HG02642 (cell line): ENCODE measurements around the gene LINC00237.

ENCODE experiments used
- ATAC-seq: cut with Tn5 transposase; IDR thresholded peaks from one replicate; pipeline ENCODE4 v1.9.1; 2021; ENCODE audit warnings: mild to moderate bottlenecking; ENCODE audit not compliant: unreplicated experiment, poor library complexity

Gene LINC00237

DNA sequence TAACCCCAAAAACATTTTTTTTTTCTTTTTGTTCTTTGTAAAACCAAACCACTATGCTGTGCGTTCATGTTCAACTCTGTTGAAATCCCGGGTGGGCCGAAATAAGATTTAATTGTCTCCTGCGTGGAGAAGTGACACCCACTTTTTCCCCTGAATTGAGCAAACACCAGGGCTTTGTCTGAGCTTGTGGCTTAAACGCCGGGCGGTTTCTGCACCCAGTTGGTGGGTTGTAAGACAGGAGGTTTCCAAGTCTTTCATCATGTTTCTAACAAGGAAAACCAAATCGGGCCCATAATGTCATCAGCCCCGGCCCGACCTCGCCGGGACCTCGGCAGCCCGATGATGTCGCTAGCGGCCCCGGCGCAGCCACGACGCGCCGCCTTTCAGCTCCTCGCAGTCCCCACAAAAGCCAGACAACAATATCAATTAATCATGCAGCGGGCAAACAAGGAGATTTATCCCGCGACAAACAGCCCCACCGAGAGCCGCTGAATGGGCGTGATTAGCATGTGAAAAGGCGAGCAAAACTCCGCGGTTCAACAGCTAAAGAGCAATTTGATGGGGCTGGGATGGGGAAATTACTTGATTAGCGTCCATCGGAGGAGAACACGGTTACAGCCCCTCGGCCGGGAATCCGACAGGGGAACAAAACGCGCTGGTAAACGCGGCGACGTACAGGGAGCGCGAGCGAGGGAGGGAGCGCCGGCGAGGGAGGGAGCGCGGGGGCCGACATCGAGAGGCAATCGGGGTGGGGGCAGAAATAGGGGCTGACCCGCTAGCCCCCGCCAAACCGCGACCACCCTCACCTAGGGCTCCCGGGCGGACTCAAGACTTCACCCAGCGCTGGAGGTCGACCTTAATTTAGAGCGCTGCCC, 5.3 kb downstream of the LINC00237 start:
- no peak for ATAC-seq

GRCh38 chr20:21099751-21100577, 6.2 kb downstream of the LINC00237 start:
- no peak for ATAC-seq

DNA sequence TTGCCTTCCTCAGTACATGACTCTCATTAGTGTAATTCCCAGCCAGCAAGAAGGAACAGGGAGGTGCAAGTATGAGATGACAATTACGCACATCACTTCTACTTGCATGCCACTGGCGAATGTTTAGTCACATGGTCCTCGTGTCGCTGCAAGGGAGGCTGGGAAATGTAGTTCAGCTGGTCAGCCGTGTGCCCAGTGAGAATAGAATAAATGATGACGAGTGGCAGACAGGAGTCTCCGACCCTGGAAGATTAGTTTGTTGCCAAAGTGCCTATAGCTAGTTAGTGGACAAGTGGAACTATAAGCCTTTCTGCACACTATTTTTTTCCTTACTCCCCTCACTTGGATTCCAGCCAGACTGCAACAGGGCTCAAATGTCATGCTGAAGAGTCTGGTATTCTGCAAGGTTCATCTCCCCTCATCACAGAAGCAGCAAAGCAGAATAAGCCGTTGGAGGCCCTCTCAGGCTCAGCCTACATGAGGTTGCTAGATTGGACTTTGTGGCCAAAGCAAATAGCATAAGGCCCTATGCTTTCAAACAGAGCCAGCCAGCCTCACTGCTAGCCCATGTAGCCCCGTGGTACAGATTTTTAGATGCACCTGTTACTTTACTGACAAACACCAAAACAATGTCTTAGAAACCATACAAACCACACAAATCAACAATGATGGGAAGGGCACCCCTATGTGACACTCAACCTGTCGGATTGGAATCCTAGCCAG, 9.7 kb downstream of the LINC00237 start:
- ATAC-seq: no peak

DNA sequence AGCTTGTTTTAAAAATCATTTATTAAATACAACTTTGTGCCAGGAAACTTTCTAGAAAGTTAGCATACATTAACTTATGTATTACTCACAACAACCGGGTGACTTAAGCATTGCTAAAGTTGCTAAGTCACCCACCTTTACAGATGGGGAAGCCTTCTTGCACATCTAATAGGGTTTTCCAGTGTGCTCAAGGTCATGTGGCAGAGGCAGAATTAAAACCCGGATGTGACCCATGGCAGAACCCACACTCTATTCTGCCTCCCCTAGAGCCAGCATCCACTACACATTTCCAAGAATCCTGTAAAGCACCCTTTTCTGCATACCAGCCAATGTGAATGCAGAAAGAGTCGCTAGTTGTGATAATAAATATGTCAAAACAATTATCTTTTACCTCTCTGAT, 13.4 kb downstream of the LINC00237 start:
- ATAC-seq: no peak

DNA sequence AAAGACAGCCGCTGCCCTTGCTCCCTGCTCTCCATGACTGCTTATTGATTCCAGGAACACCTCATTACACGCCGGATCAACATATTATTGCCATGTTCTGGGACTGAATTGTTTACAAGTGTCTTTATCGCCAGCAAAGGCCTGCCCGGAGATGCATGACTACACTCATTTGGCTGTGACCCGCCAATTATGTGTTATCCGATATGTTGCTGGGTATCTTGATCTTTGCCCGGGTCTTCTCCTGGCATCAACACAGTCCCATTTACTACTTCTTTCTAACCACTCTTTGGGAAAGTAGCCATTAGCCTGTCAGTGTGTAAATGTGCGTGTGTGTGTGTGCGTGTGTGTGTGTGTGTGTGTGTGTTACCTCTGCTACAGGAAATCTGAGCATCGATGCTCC, 15.4 kb downstream of the LINC00237 start:
- no peak for ATAC-seq

GRCh38 chr20:21090111-21090618, 16.0 kb downstream of the LINC00237 start:
- no peak for ATAC-seq

GRCh38 chr20:21089391-21089790, 16.8 kb downstream of the LINC00237 start:
- ATAC-seq: no peak

DNA sequence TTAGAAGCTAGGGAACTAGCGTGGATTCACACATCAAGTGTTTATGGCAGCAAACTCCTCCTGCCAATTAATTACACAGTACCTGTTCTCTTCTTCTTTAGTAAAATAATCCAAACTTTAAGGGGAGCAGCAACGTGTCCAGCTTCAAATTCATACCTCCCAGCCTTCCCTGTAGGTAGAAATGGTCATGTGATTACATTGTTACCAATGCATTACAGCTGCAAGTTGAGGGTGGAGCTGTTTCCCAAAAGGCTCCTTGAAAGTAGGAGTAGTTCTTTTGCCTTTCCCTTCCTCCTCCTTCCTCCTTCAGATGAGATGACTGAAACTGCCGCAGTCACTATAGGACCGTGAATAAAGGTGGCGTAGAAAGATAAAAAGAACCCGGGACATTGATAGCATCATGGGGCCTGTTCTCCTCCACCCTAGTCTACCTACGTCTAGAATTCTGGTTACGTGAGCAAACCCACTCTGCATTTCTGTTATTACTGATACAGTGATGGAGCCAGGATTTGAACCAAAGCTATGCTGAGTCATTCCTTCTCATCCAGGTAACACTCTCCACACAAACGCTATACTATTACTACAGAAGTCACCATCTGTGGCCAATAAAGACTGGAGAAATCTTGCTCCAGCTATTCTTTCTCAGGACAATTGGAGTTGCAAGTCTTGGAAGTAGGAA, 18.2 kb downstream of the LINC00237 start:
- no peak for ATAC-seq

DNA sequence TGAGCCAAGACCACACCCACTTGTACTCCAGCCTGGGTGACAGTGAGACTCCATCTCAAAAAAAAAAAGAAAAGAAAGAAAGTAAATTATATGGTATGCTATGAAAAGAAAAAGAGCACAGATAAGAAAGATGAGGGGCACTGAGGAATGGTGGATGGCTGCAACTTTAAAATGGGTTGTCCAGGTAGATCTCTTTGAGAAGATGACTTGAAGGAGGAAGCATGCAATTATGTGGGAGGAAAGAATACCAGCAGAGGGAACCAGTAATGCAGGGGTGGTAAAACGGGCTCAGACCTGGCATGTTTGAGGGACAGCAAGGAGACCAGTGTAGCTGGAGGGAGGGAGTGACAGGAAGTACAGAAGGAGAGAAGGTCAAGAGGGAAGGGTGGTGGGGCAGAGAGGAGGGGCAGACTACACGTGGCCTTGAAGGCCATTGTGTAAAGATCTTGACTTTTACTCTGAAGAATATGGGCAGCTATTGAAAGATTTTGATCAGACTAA, 22.3 kb downstream of the LINC00237 start:
- no peak for ATAC-seq

DNA sequence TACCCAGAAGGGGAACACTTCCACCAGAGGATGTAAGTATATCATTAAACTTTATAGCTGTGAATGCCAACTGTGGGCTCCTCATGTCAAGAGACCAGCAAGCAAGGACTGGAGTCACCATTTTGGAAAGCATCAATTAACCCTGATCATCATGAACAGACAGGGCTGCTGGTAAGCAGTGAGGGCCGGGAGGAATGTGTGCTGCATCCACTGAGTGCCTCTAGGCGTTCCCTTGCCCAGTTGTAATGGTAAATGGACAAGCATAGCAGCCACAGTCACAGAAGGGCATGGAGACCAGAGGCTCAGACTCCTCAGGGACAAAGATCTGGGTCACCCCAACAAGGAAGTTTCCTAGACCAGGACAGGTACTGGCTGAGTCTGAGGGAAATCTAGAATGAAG, 23.6 kb downstream of the LINC00237 start:
- no peak for ATAC-seq

GRCh38 chr20:21077809-21078345, 28.3 kb downstream of the LINC00237 start:
- no peak for ATAC-seq

DNA sequence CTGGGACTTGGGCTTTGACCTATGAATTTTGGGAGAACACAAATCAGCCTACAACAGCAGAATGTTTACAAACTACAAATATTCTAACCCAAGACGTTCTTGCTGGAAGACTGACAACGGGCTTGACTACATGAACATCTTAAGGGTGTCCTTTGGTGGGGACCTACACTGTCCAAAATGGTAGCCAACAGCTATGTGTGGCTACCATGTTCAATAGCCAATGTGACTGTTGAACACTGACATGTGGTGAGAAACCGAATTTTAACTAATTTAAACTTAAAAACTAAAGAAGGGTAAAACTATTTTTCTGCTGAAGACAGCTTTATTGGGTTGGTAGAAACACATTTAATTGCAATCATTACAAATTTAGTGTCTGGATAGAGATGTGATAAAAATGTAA, 30.1 kb downstream of the LINC00237 start:
- no peak for ATAC-seq

DNA sequence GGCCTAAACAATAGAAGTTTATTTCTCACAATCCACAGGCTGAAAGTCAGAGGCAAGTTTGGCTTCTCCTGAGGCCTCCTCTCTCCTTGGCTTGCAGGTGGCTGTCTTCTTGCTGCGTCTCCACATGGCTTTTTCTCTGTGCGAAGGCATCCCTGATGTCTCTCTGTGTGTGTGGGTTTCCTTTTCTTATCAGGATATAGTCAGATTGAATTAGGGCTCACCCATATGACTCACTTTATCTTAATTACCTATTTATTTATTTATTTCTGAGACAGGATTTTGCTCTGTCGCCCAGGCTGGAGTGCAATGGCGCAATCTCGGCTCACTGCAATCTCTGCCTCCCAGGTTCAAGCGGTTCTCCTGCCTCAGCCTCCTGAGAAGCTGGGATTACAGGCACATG, 30.7 kb downstream of the LINC00237 start:
- ATAC-seq: no peak

- ATAC-seq: peak; percentile 96
These were observed 31.4 kb downstream of the LINC00237 start for GRCh38 chr20:21074605-21075336.

GRCh38 chr20:21067255-21067654, 38.9 kb downstream of the LINC00237 start:
- no peak for ATAC-seq

DNA sequence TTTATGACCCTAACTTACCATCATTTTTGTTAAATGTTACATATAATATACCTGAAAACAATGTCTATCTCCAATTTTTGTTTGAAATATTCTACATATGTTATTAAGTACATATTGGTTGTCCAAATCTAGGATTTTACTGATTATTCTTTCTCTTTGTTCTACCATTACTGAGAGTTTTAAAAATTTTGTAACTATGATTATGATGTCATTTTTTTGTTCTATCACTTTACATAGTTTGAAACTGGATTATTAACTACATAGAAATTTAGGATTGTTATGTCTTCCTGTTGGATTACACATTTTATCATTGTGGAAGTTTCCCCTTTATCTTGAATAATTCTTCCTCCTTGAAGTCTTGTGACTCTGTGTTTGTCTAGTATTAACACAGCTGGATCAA, 41.2 kb downstream of the LINC00237 start:
- no peak for ATAC-seq

- ATAC-seq: no peak
These were observed 42.9 kb downstream of the LINC00237 start for GRCh38 chr20:21063276-21063675.

DNA sequence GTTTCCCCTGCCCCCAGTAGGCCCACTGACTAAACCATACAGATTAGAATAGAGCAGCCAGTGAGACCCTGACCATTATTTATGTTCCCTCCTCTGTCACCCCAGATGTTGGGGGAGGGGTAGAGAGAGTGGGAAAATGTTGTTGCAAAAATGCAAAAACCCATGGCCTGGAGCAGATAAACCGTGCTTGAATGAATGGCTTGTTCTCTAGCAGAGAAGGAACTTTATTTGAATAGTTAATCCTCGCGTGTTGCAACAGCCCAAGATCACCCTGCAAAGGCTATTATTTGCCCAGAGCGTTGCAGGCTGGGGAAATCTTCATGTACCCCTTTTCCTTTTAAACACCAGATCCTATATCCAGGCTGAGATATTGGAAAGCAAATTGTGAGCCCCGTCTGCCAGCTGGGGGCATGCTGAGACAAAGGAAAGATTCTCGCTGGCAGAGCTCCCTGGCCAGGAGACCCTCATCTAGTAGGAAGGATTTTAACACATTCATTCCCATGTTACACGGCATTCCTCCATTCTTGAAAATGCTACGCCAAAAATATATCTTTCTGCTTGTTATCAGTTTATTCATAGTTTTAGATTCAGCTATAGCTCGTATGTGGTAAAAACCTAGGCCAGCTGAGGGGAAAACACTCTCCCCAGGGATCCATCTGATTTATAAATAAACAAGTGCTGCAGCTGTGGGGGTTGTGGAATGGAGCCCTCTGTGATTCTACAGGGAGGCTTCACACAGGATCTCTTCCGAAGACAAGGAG, 53.0 kb downstream of the LINC00237 start:
- ATAC-seq: no peak
